ENCODE data around the gene QRSL1. TPM values are rescaled to one million over a fixed set of nuclear protein-coding genes. Genes with fewer than 3 reads are reported as not detected.

The QRSL1 gene
- total and polyA plus RNA-seq, 9 of the 15 experiments (the other 6 are each of a cell fraction or from before 2014, with no cell fraction given): 14.6 to 31.5 (median 23.0) TPM

DNA sequence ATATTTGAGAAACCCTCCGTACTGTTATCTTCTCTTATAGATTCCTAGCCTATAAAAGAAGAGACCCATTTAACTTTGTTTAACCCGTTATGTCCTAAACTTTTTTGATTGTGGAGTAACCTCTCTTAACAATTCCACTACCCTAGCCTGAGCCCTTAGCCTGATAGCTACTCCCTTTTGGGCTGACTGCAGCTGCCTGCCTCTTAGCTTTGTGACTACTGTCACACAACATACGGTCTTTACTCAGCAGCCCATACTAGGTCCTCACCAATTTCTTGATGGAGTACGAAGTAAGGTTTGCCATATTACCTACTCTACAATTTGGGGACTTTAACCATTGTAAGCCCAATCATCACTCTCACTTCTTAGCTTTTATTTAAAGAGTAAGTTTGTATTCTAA is 72.7 kb downstream of the QRSL1 start:
- Histone ChIP-seq H3K9ac (ENCODE audit: insufficient read depth in 1 of 2, low read depth in 2 of 2, low read length in 2 of 2) (no peak overlapping the region), H3K4me2 (ENCODE audit: insufficient read depth, low read length) (no peak overlapping the region), H2AFZ (ENCODE audit: low read depth, low read length) (peak overlapping the region; percentile 18), H3K27ac (ENCODE audit: extremely low read depth, low read depth, low read length) (no peak overlapping the region), H3K27me3 (ENCODE audit: control insufficient read depth in 2 of 2, insufficient read depth in 2 of 2, low read length in 2 of 2) (peaks cover 0 to 3% of the 10 kb centered on the region in 2 experiments; a peak in 1 of 5 replicates), H3K4me3 (no peak overlapping the region), H3K9me3 (replicated peaks; ENCODE audit: control insufficient read depth, insufficient read depth, low read depth, low read length) (no peaks in the 10 kb centered on the region; the same call in 1 of the 2 replicates), H4K20me1 (replicated peaks; ENCODE audit: control insufficient read depth, insufficient read depth, low read length) (no peaks in the 10 kb centered on the region), H3K9me1 (ENCODE audit: control insufficient read depth, insufficient read depth, low read length) (no peaks in the 10 kb centered on the region), H3K4me1 (replicated peaks in 1 of 2; ENCODE audit: control insufficient read depth in 2 of 2, insufficient read depth in 2 of 2, low read length in 2 of 2) (no peaks in the 10 kb centered on the region), H3K79me2 (ENCODE audit: control insufficient read depth, insufficient read depth, low read length) (no peaks in the 10 kb centered on the region), H3K36me3 (ENCODE audit: control insufficient read depth, insufficient read depth, low read length) (no peaks in the 10 kb centered on the region)
- no peak for DNase-seq (ENCODE audit: extremely low read depth in 1 of 4, low spot score in 3 of 4)
- ATAC-seq: peak; percentile 40; the same call in 1 of the 3 replicates
- in situ Hi-C loops (cut with MboI) (no loop called here), intact Hi-C loops (cut with micrococcal nuclease) (no loop called here)
- POLR2A ChIA-PET: interaction anchor here (0.5 to 2.2 kb wide), 3 partner anchors 8 to 185 kb away, joined by 4 to 7 read pairs (median 5); no protein-coding TSS in a partner anchor
- no TSS peak for BruUV-seq (replicated peaks)
- 3% methylated on average over 4 of the region's 4 CpGs for WGBS (ENCODE audit: insufficient coverage, low coverage, missing lambda C conversion rate)
- CTCF ChIA-PET (ENCODE audit: low intra/inter-chr PET ratio): no interaction called here
- no peak for FAIRE-seq
- TF ChIP-seq ZNF224 (CRISPR knock-in tag; IDR thresholded peaks at IDR 0.05) (no peak), LEF1 (IDR thresholded peaks at IDR 0.05) (no peak), MIER1 (IDR thresholded peaks at IDR 0.05; ENCODE audit: low read depth) (no peak), ZNF445 (CRISPR knock-in tag; IDR thresholded peaks at IDR 0.05; ENCODE audit: low read depth) (no peak), TFAM (CRISPR knock-in tag; conservative IDR thresholded peaks at IDR 0.05) (no peak)
- TF ChIP-seq, protein P1, sequence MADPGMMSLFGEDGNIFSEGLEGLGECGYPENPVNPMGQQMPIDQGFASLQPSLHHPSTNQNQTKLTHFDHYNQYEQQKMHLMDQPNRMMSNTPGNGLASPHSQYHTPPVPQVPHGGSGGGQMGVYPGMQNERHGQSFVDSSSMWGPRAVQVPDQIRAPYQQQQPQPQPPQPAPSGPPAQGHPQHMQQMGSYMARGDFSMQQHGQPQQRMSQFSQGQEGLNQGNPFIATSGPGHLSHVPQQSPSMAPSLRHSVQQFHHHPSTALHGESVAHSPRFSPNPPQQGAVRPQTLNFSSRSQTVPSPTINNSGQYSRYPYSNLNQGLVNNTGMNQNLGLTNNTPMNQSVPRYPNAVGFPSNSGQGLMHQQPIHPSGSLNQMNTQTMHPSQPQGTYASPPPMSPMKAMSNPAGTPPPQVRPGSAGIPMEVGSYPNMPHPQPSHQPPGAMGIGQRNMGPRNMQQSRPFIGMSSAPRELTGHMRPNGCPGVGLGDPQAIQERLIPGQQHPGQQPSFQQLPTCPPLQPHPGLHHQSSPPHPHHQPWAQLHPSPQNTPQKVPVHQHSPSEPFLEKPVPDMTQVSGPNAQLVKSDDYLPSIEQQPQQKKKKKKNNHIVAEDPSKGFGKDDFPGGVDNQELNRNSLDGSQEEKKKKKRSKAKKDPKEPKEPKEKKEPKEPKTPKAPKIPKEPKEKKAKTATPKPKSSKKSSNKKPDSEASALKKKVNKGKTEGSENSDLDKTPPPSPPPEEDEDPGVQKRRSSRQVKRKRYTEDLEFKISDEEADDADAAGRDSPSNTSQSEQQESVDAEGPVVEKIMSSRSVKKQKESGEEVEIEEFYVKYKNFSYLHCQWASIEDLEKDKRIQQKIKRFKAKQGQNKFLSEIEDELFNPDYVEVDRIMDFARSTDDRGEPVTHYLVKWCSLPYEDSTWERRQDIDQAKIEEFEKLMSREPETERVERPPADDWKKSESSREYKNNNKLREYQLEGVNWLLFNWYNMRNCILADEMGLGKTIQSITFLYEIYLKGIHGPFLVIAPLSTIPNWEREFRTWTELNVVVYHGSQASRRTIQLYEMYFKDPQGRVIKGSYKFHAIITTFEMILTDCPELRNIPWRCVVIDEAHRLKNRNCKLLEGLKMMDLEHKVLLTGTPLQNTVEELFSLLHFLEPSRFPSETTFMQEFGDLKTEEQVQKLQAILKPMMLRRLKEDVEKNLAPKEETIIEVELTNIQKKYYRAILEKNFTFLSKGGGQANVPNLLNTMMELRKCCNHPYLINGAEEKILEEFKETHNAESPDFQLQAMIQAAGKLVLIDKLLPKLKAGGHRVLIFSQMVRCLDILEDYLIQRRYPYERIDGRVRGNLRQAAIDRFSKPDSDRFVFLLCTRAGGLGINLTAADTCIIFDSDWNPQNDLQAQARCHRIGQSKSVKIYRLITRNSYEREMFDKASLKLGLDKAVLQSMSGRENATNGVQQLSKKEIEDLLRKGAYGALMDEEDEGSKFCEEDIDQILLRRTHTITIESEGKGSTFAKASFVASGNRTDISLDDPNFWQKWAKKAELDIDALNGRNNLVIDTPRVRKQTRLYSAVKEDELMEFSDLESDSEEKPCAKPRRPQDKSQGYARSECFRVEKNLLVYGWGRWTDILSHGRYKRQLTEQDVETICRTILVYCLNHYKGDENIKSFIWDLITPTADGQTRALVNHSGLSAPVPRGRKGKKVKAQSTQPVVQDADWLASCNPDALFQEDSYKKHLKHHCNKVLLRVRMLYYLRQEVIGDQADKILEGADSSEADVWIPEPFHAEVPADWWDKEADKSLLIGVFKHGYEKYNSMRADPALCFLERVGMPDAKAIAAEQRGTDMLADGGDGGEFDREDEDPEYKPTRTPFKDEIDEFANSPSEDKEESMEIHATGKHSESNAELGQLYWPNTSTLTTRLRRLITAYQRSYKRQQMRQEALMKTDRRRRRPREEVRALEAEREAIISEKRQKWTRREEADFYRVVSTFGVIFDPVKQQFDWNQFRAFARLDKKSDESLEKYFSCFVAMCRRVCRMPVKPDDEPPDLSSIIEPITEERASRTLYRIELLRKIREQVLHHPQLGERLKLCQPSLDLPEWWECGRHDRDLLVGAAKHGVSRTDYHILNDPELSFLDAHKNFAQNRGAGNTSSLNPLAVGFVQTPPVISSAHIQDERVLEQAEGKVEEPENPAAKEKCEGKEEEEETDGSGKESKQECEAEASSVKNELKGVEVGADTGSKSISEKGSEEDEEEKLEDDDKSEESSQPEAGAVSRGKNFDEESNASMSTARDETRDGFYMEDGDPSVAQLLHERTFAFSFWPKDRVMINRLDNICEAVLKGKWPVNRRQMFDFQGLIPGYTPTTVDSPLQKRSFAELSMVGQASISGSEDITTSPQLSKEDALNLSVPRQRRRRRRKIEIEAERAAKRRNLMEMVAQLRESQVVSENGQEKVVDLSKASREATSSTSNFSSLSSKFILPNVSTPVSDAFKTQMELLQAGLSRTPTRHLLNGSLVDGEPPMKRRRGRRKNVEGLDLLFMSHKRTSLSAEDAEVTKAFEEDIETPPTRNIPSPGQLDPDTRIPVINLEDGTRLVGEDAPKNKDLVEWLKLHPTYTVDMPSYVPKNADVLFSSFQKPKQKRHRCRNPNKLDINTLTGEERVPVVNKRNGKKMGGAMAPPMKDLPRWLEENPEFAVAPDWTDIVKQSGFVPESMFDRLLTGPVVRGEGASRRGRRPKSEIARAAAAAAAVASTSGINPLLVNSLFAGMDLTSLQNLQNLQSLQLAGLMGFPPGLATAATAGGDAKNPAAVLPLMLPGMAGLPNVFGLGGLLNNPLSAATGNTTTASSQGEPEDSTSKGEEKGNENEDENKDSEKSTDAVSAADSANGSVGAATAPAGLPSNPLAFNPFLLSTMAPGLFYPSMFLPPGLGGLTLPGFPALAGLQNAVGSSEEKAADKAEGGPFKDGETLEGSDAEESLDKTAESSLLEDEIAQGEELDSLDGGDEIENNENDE (IDR thresholded peaks at IDR 0.05; ENCODE audit: low read depth, low read length): no peak
- TF ChIP-seq, protein P2, sequence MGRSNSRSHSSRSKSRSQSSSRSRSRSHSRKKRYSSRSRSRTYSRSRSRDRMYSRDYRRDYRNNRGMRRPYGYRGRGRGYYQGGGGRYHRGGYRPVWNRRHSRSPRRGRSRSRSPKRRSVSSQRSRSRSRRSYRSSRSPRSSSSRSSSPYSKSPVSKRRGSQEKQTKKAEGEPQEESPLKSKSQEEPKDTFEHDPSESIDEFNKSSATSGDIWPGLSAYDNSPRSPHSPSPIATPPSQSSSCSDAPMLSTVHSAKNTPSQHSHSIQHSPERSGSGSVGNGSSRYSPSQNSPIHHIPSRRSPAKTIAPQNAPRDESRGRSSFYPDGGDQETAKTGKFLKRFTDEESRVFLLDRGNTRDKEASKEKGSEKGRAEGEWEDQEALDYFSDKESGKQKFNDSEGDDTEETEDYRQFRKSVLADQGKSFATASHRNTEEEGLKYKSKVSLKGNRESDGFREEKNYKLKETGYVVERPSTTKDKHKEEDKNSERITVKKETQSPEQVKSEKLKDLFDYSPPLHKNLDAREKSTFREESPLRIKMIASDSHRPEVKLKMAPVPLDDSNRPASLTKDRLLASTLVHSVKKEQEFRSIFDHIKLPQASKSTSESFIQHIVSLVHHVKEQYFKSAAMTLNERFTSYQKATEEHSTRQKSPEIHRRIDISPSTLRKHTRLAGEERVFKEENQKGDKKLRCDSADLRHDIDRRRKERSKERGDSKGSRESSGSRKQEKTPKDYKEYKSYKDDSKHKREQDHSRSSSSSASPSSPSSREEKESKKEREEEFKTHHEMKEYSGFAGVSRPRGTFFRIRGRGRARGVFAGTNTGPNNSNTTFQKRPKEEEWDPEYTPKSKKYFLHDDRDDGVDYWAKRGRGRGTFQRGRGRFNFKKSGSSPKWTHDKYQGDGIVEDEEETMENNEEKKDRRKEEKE (IDR thresholded peaks at IDR 0.05; ENCODE audit: borderline replicate concordance in 1 of 2, control insufficient read depth in 1 of 2, low read depth in 2 of 2, low read length in 1 of 2): no peak

All from K562 (cell line).